IMR-90 (cell line): ENCODE data around the gene SCRN2. TPM values are rescaled to one million over a fixed set of nuclear protein-coding genes. Genes with fewer than 3 reads are reported as not detected.

Experiments
- ATAC-seq: fragments of 200-7000 bp; cut with Tn5 transposase; 2 replicates; pipeline ENCODE4 v1.9.1; 2020; ENCODE audit warnings: low read depth, mild to moderate bottlenecking, moderate library complexity
- BruUV-seq: library from RNA; stranded (reverse); fragments of 400-500 nt; replicated peaks from 2 replicates; lab custom pipeline; 2021; lab: Mats Ljungman, UMichigan
- CTCF ChIA-PET: fragments of 300-600 bp; formaldehyde crosslinking; extraction: SDS; loops from one replicate; lab custom pipeline; 2021; ENCODE audit warnings: antibody characterized with exemption; lab: Yijun Ruan, JAX
- POLR2A ChIA-PET: fragments of 300-600 bp; sonication (Branson Sonifier 250); formaldehyde crosslinking; loops from one replicate; lab custom pipeline; 2022; ENCODE audit warnings: antibody characterized with exemption; ENCODE audit not compliant: unreplicated experiment; lab: Charles Lee
- DNase-seq: peaks from one replicate; pipeline ENCODE4 v3.0.0; 2013
- H2AFZ ChIP-seq: replicated peaks from 2 replicates; pipeline ENCODE3; 2013; ENCODE audit warnings: low read length, mild to moderate bottlenecking; ENCODE audit not compliant: poor library complexity
- H2AK5ac ChIP-seq: 2 replicates; pipeline ENCODE4 v1.6.1; 2013; ENCODE audit warnings: low read depth, low read length, inconsistent platforms
- H2AK9ac ChIP-seq: replicated peaks from 2 replicates; pipeline ENCODE3; 2013; ENCODE audit warnings: mild to moderate bottlenecking, low read depth, low read length, moderate library complexity; ENCODE audit not compliant: poor library complexity
- H2BK120ac ChIP-seq: 2 replicates; pipeline ENCODE4 v1.6.1; 2013; ENCODE audit warnings: low read depth, low read length, inconsistent platforms
- H2BK15ac ChIP-seq: 3 replicates; pipeline ENCODE4 v1.6.1; 2013; ENCODE audit warnings: low read depth, low read length, inconsistent platforms
- H2BK20ac ChIP-seq: 2 replicates; pipeline ENCODE4 v1.6.1; 2013; ENCODE audit warnings: low read depth, mild to moderate bottlenecking, inconsistent platforms, low read length, moderate library complexity
- H2BK5ac ChIP-seq: 2 replicates; pipeline ENCODE4 v1.6.1; 2013; ENCODE audit warnings: mild to moderate bottlenecking, low read depth, low read length, inconsistent platforms; ENCODE audit not compliant: poor library complexity, severe bottlenecking
- H3K14ac ChIP-seq: replicated peaks from 2 replicates; pipeline ENCODE4 v1.6.1; 2013; ENCODE audit warnings: low read depth, low read length, inconsistent platforms
- H3K18ac ChIP-seq: 2 replicates; pipeline ENCODE4 v1.6.1; 2013; ENCODE audit warnings: low read depth, low read length, control low read depth
- H3K23ac ChIP-seq: 2 replicates; pipeline ENCODE4 v1.6.1; 2013; ENCODE audit warnings: low read depth, low read length, inconsistent platforms
- H3K27ac ChIP-seq: 2 replicates; pipeline ENCODE4 v1.5.1; 2013; ENCODE audit warnings: mild to moderate bottlenecking, control low read depth, low read length; ENCODE audit not compliant: insufficient read depth
- H3K27me3 ChIP-seq: 2 replicates; pipeline ENCODE4 v1.6.1; 2013; ENCODE audit warnings: low read length; ENCODE audit not compliant: control insufficient read depth, insufficient read depth
- H3K36me3 ChIP-seq: 2 replicates; pipeline ENCODE4 v1.6.1; 2013; ENCODE audit warnings: low read length, mixed read lengths; ENCODE audit not compliant: control insufficient read depth, insufficient read depth
- H3K4ac ChIP-seq: 2 replicates; pipeline ENCODE4 v1.6.1; 2013; ENCODE audit warnings: low read depth, low read length, inconsistent platforms
- H3K4me1 ChIP-seq: 2 replicates; pipeline ENCODE4 v1.6.1; 2013; ENCODE audit warnings: low read length, mixed read lengths; ENCODE audit not compliant: control insufficient read depth, insufficient read depth
- H3K4me2 ChIP-seq: 2 replicates; pipeline ENCODE4 v1.6.1; 2013; ENCODE audit warnings: low read depth, mild to moderate bottlenecking, control low read depth, low read length, moderate library complexity
- H3K4me3 ChIP-seq: 2 replicates; pipeline ENCODE4 v1.5.1; 2013; ENCODE audit warnings: low read depth, mild to moderate bottlenecking, control low read depth, low read length, moderate library complexity; ENCODE audit not compliant: insufficient read depth
- H3K56ac ChIP-seq: 2 replicates; pipeline ENCODE4 v1.6.1; 2013; ENCODE audit warnings: low read length, inconsistent platforms; ENCODE audit not compliant: insufficient read depth; ENCODE audit errors: extremely low read depth
- H3K79me1 ChIP-seq, 2 experiments: 2 replicates each; pipeline ENCODE4 v1.6.1; 2013; ENCODE audit warnings: low read length in 2 of 2, inconsistent platforms in 1 of 2, low read depth in 1 of 2
- H3K9ac ChIP-seq: 2 replicates; pipeline ENCODE4 v1.6.1; 2013; ENCODE audit warnings: low read depth, low read length, control low read depth
- H3K9me1 ChIP-seq: 2 replicates; pipeline ENCODE4 v1.6.1; 2013; ENCODE audit warnings: low read length, inconsistent platforms; ENCODE audit not compliant: insufficient read depth
- H3K9me3 ChIP-seq: 2 replicates; pipeline ENCODE4 v1.6.1; 2013; ENCODE audit warnings: low read length; ENCODE audit not compliant: control insufficient read depth, insufficient read depth
- H4K20me1 ChIP-seq: 2 replicates; pipeline ENCODE4 v1.6.1; 2013; ENCODE audit warnings: low read length, inconsistent platforms; ENCODE audit not compliant: insufficient read depth
- H4K5ac ChIP-seq: 2 replicates; pipeline ENCODE4 v1.6.1; 2013; ENCODE audit warnings: mild to moderate bottlenecking, low read depth, low read length, control low read depth
- H4K8ac ChIP-seq, 2 experiments: 2 replicates each; pipeline ENCODE4 v1.6.1; 2013; ENCODE audit warnings: low read depth in 2 of 2, low read length in 2 of 2, control low read depth in 1 of 2, inconsistent platforms in 1 of 2
- H4K91ac ChIP-seq: 2 replicates; pipeline ENCODE4 v1.6.1; 2013; ENCODE audit warnings: low read depth, low read length, inconsistent platforms; ENCODE audit not compliant: insufficient read depth
- CHD1 ChIP-seq: IDR thresholded peaks from 2 replicates; pipeline ENCODE4 v1.6.1; 2012; ENCODE audit warnings: low read depth, low read length, improper control_type of control experiment
- RCOR1 ChIP-seq: IDR thresholded peaks from 2 replicates; pipeline ENCODE4 v1.6.1; 2012; ENCODE audit warnings: mild to moderate bottlenecking, low read length, improper control_type of control experiment; ENCODE audit not compliant: insufficient replicate concordance
- WGBS, 2 experiments: methylation state at CpG; one replicate each; pipeline versions ENCODE4 v1.1.5 to v1.1.7; 2013; ENCODE audit warnings: missing lambda C conversion rate in 2 of 2; ENCODE audit not compliant: insufficient read length in 1 of 2; ENCODE audit errors: extremely low coverage in 2 of 2; 5-methylcytosine and 5-hydroxymethylcytosine counted together
- dilution Hi-C: fragments of 300-500 bp; cut with HindIII; formaldehyde crosslinking; loops from one replicate; pipeline ENCODE4 v1.14.3; 2018; ENCODE audit warnings: low sequenced_read_pairs; ENCODE audit not compliant: unreplicated experiment
- in situ Hi-C: fragments of 300-500 bp; cut with MboI; formaldehyde crosslinking; loops from 3 replicates; pipeline ENCODE4 v1.14.3; 2019; ENCODE audit warnings: low sequenced_read_pairs, inconsistent platforms, mixed read lengths
- intact Hi-C: fragments of 100-400 bp; cut with micrococcal nuclease; formaldehyde crosslinking; loops from 2 replicates; pipeline ENCODE4 v1.10.0; 2022
- polyA plus RNA-seq, 3 experiments: library from polyadenylated mRNA; depleted of rRNA; stranded (reverse); fragments of >200 nt; gene quantifications; 2 replicates each; pipeline ENCODE4 v1.2.3, GENCODE V29; 2012; ENCODE audit warnings: low replicate concordance in 1 of 3
- total RNA-seq: library from RNA; depleted of rRNA; stranded (reverse); fragments of >200 nt; gene quantifications from 2 replicates; pipeline ENCODE4 v1.2.3, GENCODE V29; 2012

Gene SCRN2
- total and polyA plus RNA-seq, 2 of the 4 experiments (the other 2 are of a cell fraction) = 17.2 to 31.0 TPM

DNA sequence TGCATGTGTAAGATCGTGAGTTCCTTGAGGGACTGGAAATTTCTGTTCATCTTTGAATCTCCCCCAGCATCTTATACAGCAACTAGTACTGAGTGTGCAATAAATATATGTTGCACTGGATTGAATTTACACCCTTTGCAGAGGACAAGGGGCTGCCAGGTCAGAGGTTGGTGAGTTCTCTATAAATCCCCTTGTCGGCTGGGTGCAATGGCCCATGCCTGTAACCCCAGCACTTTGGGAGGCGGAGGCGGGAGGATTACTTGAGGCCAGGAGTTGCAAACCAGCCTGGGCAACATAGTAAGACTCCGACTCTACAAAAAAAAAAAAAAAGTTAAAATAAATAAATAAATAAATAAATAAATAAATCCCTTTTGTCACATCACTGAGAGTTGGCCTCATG is 19.3 kb upstream of the SCRN2 start:
- peaks cover 8% of the 10 kb centered on the region for H3K4me1 ChIP-seq
- H3K18ac ChIP-seq = no peak overlapping the region
- ATAC-seq (no peak), DNase-seq (no peak)
- WGBS, 2 experiments = 100% methylated on average over 1 of the region's 5 CpGs; no CpG with 5 or more reads in 1 of the 2 experiments
- no peak overlapping the region for H3K4me2 ChIP-seq
- ChIA-PET POLR2A (no interaction called here), CTCF (no interaction called here)
- H4K8ac ChIP-seq = no peak overlapping the region
- H3K27me3 ChIP-seq = peaks cover 20% of the 10 kb centered on the region
- no peak for TF ChIP-seq RCOR1
- no peak for TF ChIP-seq CHD1
- no peaks in the 10 kb centered on the region for H3K36me3 ChIP-seq
- no peak overlapping the region for H3K23ac ChIP-seq
- H2BK5ac ChIP-seq = no peak overlapping the region
- H2BK20ac ChIP-seq = no peak overlapping the region
- H3K9ac ChIP-seq = no peak overlapping the region
- no peak overlapping the region for H3K4me3 ChIP-seq
- H2AK5ac ChIP-seq = no peak overlapping the region
- H2BK120ac ChIP-seq = no peak overlapping the region
- no peak overlapping the region for H2AK9ac ChIP-seq
- intact Hi-C loops = no loop called here
- no peak overlapping the region for H3K14ac ChIP-seq
- H3K4ac ChIP-seq = no peak overlapping the region
- BruUV-seq = no TSS peak
- no peaks in the 10 kb centered on the region for H3K79me1 ChIP-seq
- no peak overlapping the region for H3K56ac ChIP-seq
- dilution Hi-C loops = no loop called here
- no peak overlapping the region for H4K5ac ChIP-seq
- peaks cover 3% of the 10 kb centered on the region; the same call in 1 of the 2 replicates for H3K9me3 ChIP-seq
- H3K27ac ChIP-seq = no peak overlapping the region
- no peak overlapping the region for H2AFZ ChIP-seq
- in situ Hi-C loops = no loop called here
- peaks cover 5% of the 10 kb centered on the region for H3K9me1 ChIP-seq
- no peaks in the 10 kb centered on the region for H4K20me1 ChIP-seq
- H2BK15ac ChIP-seq = no peak overlapping the region
- H4K91ac ChIP-seq = 0 out of 2 replicates have a peak overlapping the region, but pooled peaks have one; percentile 32
